ENCODE results near the gene IQCH. TPM values are rescaled to one million over a fixed set of nuclear protein-coding genes. Genes with fewer than 3 reads are reported as not detected.

The IQCH gene
- total and polyA plus RNA-seq, 9 of the 15 experiments (the other 6 are each of a cell fraction or from before 2014, with no cell fraction given): 1.8 to 3.9 (median 2.7) TPM

DNA sequence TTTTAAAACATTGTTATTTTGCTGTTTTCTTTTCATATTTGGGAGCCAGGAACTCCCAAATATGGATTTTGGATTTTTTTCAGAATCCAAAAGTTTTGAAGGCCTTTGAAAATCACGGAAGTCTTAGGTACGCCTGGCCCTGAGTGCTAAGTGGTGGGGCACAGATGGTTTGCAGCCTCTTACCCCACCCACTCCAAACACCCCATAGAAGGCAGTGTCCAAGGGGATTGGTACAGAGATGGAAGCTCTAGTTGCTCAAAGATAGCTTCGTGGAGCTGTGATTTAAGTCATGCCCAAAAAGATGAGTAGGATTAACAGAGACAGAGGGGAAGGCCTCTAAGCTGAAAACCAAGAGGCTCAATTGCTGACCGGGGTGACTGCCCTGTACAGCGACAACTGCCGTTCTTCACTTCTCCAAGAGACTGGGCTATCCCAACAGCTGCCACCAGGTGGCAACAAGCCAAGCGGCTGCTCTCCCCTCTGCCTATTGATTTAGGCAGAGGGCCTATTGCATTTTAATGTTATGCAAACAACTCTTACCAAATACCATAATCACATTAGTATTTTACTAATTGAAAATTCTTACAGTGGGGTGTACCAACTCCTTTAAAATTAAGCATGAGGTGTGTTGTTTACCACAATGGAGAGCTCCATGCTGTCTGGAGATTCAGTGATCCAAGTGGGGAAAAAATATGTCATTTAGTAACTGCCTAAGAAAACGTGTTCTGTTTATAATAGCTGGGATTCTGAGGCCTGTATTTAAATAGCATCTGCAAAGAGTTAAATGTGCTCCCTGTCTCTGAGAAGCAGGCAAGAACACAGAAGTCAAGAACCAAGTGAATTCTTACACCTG, 202.3 kb downstream of the IQCH start (continued):
- TF ChIP-seq, protein P1, sequence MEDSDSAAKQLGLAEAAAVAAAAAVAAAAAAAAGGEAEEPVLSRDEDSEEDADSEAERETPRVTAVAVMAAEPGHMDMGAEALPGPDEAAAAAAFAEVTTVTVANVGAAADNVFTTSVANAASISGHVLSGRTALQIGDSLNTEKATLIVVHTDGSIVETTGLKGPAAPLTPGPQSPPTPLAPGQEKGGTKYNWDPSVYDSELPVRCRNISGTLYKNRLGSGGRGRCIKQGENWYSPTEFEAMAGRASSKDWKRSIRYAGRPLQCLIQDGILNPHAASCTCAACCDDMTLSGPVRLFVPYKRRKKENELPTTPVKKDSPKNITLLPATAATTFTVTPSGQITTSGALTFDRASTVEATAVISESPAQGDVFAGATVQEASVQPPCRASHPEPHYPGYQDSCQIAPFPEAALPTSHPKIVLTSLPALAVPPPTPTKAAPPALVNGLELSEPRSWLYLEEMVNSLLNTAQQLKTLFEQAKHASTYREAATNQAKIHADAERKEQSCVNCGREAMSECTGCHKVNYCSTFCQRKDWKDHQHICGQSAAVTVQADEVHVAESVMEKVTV (CRISPR knock-in tag; IDR thresholded peaks at IDR 0.05): peak; percentile 59
- no peak for TF ChIP-seq CBX5 (IDR thresholded peaks at IDR 0.05; ENCODE audit: borderline replicate concordance, low read depth)
- TF ChIP-seq, protein P2, sequence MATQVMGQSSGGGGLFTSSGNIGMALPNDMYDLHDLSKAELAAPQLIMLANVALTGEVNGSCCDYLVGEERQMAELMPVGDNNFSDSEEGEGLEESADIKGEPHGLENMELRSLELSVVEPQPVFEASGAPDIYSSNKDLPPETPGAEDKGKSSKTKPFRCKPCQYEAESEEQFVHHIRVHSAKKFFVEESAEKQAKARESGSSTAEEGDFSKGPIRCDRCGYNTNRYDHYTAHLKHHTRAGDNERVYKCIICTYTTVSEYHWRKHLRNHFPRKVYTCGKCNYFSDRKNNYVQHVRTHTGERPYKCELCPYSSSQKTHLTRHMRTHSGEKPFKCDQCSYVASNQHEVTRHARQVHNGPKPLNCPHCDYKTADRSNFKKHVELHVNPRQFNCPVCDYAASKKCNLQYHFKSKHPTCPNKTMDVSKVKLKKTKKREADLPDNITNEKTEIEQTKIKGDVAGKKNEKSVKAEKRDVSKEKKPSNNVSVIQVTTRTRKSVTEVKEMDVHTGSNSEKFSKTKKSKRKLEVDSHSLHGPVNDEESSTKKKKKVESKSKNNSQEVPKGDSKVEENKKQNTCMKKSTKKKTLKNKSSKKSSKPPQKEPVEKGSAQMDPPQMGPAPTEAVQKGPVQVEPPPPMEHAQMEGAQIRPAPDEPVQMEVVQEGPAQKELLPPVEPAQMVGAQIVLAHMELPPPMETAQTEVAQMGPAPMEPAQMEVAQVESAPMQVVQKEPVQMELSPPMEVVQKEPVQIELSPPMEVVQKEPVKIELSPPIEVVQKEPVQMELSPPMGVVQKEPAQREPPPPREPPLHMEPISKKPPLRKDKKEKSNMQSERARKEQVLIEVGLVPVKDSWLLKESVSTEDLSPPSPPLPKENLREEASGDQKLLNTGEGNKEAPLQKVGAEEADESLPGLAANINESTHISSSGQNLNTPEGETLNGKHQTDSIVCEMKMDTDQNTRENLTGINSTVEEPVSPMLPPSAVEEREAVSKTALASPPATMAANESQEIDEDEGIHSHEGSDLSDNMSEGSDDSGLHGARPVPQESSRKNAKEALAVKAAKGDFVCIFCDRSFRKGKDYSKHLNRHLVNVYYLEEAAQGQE (IDR thresholded peaks at IDR 0.05; ENCODE audit: borderline replicate concordance): peak; percentile 82; the same call in 1 of the 2 replicates
- TF ChIP-seq, protein P2 (CRISPR knock-in tag; IDR thresholded peaks at IDR 0.05; ENCODE audit: low read depth): no peak
- TF ChIP-seq PURB (CRISPR knock-in tag; IDR thresholded peaks at IDR 0.05; ENCODE audit: low read depth): no peak
- no peak for TF ChIP-seq RB1 (IDR thresholded peaks at IDR 0.05; ENCODE audit: low read depth)
- TF ChIP-seq FOXA1 (IDR thresholded peaks at IDR 0.05; ENCODE audit: borderline replicate concordance): no peak
- no peak for TF ChIP-seq ZNF695 (CRISPR knock-in tag; IDR thresholded peaks at IDR 0.05)

All from K562 (cell line).